Stimulated activated CD4-positive, alpha-beta T cell treated with anti-CD3 and anti-CD28 coated beads, Interleukin-15, amount 100 ng/mL, for 48 hours (primary cell): ENCODE results near the gene DPH6.
"Not testable (repeated sequence)": the region's sequence is repeated elsewhere in the genome, so short reads cannot be mapped to it uniquely, and the experiment has no call there.

Source experiments
- DNase-seq, 2 donors: peaks; one replicate each; pipeline ENCODE4 v3.0.0-alpha.2; 2020; ENCODE audit warnings: low read depth in 2 of 2

The DPH6 gene

DNA sequence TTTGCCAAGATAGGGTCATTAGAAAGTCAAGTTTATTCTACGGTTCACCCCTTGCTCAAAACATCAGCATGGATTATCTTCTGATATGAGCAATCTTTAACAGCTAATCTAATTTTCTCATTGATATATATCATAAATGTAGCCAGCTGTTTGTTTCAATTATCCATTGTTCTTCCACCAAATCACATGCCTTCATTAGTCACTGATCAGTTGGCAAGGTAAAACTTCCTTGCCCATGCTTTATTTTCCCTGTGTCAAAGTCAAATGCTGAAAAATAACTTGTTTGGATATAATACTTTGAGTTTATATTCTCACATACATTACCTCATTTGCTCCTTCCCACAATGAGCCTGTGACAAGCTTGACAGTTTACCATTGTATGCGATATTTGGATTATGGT, 60.6 kb downstream of the DPH6 start:
- DNase-seq: no peak

DNA sequence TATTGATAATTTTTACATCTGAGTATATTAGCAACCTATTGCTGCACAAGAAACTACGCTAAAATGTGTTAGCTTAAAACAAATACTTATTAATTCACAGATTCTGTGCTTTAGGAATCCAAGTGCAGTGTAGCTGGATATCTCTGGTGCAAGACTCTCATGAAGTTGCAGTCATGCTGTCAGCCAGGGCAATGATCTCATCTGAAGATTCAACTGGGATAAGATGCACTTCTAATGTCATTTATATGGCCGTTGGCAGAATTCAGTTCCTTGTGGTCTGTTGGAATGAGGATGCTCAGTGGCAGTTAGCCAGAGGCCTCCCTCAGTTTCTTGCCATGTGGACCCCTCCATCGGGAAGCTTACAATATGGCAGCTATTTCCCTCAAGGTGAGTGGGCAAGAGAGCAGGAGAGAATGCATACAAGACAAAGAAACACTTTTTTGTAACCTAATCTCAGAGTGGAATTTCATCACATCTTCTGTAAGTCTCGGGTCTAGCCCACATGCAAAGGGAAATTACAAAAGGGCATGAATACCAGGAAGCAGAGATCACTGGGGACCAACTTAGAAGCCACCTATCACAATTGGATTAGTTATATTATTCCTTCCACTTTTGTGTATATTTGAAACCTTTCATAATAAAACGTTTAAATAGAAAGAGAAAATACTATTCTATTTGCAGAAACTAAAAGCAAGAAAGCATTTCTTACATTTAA, 61.6 kb downstream of the DPH6 start:
- DNase-seq: no peak

DNA sequence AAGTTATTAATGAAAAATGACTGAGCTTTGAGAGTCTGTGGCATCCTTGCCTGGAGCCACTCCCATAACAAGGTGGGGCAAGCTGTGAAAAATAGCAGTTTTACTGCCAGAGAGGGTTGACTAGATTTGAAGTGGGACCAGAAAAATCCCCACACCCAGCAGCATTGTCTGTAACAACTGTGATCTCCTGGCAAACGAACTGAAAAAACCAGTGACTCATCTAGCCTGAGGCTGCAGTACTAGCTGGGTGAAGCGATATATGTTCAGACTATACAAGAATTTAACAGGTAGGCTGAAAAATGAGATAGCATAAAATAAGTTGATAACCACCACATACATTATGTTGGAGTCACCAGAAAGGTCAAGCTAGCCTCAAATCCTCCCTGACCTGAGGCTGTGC, 64.0 kb downstream of the DPH6 start:
- DNase-seq: no peak

DNA sequence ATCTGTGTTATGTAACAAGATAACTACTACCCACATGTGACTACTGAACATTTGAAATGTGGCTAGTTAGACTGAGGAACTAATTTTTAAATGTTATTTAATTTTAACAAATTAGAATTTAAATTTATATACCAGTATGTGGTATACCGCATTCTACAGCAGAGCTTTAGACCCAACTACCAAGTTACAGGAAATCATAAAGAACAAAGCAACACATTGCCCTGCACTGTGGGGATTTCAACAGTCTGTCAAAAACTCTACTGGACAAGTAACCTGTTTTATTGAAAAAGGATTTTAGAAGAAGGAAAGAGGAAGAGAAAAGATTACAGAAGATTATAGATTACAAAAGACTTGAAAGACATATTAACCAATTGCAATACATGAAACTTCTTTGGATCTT, 64.9 kb downstream of the DPH6 start:
- no peak for DNase-seq

DNA sequence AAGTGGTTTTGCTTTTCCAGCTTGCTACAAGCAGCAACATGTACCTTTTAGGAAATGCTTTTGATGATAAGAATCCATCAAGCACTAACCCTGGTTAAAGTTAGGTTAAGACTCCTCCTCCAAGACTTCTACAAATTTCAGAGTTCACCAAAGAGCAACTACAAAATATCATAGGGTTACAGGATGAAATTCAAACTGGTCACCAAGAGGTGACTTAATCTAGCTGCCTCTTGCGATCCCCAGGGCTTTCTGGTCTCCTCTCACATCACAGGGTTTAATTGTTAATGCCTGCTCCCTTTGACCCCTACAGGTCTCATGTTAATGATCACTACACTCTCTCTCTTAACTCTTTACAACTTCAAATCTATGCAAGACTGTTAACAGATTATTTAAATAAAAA, 66.5 kb downstream of the DPH6 start:
- no peak for DNase-seq

- DNase-seq: no peak
These were observed 68.4 kb downstream of the DPH6 start for GRCh38 chr15:35477312-35478262.

DNA sequence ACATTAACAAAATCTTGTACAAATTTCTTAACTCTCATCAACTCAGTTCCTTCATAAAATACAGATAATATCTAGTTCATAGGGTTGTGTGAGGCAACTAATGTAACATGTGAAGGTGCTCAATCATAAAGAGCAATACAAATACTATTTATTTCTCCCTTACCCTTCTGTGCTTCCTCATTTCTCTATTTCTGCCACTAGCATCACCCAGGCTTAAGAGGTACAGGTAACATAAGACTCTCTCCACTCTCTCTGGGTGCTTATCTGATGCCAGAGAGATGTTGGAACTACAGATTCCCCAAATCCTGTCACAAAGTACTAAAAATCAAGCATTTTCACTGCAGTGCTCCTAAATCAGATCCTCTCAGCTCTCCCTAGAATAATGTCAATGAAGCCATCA, 74.9 kb downstream of the DPH6 start:
- no peak for DNase-seq

- DNase-seq: no peak
These were observed 75.5 kb downstream of the DPH6 start for GRCh38 chr15:35470441-35470840.

GRCh38 chr15:35466476-35466875, 79.5 kb downstream of the DPH6 start:
- DNase-seq: no peak

GRCh38 chr15:35465783-35466182, 80.2 kb downstream of the DPH6 start:
- no peak for DNase-seq

GRCh38 chr15:35460616-35461015, 85.3 kb downstream of the DPH6 start:
- no peak for DNase-seq

DNA sequence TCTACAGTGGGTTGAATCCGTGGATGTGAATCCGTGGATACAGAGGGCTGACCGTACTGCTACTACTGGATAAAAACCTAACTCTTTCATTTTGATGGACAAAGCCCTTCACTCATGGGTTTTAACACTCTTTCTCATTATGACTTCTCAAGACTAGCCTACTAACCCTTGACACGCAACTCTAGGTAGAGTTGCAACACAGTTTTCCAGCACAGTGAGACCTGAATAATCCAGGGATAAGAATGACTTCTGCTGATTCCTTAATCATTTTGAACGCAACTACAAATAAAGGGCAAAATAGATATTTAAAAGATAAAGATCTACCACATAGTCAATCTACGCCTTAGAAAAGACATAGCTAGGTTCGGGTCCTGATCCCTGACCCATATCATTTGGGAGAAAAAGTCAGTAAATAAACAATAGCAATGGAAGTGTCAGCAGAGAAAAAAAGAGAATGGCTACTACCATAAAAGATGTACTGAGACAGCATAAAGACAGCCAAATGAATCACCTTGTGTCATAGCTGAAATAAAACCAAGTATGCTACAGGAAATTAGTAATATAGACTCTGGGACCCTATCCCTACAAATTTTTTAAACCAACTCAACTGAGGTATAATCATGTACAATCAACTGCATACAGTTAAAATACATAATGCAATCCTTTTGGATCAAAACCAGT, 87.6 kb downstream of the DPH6 start:
- no peak for DNase-seq

DNA sequence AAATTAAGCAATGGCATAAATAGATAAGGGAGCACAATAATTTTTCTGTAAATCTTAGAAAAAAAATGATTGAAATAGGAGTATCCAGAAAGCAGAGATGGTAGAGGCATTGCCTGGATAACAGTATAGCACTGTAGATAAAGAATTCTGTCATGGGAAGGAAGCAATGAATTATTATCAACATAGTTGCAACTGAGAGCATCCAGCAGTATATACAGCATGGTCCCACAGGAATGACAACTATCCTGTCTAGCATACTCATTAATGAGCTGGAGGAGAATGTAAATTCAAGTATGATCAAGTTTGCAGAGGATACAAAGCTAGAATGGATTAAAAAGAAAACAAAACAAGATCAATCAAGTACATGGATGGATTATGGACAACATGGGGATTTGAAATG, 90.8 kb downstream of the DPH6 start:
- no peak for DNase-seq

GRCh38 chr15:35450492-35450891, 95.5 kb downstream of the DPH6 start:
- DNase-seq: no peak

DNA sequence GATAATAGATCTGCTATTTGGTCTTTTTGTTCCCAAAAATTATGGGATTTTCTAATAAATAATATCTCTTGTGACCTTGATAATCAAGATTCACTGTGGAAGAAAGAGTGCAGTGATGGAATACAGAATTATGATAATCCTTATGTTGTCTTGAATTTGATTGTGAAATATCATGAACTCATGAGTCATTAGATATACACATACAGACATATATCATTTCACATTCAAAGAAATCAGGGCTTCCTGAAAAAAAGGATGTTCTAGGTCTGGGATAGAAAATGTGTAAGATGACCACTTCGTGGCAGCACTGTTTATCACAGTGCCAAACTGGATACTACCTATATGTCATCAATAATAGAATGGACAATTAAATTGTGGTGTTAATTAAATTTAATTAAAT, 97.7 kb downstream of the DPH6 start:
- no peak for DNase-seq

GRCh38 chr15:35445891-35446290, 100.1 kb downstream of the DPH6 start:
- no peak for DNase-seq

DNA sequence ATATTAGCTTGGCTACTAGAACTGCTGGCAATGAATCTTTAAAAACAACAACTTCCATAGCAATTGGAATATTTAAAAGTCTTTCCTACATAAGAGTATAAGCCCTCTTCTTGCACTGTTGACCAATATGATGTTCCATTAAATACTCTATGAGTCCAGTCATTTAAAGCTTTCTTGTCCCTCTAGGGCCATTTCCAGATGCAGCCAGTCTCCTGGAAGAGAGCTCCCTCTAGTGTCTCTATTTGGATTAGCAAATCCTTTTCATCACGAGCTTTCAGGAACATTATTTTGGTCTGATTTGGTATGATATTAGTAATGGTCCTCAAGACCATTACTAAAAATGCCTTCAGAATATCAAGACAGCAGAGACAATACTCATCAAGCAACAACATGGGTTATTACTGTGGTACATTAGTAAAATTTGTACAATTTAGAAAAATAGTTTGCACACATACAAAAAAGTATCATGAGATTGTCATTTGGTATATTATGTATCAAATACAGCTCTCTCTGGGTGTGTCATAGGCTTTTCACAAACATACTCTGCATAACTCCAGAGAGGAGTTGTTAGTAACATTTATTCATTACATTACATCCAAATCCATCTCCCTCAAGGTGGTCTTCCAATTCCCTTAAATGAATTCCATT, 101.3 kb downstream of the DPH6 start:
- no peak for DNase-seq

DNA sequence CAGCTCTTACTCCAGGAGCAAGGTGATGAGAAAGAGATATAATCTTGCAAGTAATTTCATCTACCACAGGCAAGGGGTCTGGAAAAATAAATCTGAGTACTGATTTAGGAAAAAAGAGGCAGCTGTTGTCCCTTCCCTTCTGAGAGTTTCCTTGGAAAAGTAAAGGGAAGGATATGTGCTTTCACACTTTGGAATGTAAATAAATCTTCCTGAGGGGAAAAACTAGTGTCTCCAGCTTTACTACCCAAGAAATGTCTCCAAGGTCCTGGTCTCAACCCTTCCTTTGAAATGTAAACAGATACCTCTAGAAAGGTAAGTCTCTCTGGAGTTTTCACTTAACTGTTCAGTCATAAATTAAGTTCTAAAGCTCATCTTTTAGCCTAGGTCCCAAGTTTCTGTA, 102.6 kb downstream of the DPH6 start:
- no peak for DNase-seq

- no peak for DNase-seq
These were observed 103.2 kb downstream of the DPH6 start for GRCh38 chr15:35442742-35443141.

DNA sequence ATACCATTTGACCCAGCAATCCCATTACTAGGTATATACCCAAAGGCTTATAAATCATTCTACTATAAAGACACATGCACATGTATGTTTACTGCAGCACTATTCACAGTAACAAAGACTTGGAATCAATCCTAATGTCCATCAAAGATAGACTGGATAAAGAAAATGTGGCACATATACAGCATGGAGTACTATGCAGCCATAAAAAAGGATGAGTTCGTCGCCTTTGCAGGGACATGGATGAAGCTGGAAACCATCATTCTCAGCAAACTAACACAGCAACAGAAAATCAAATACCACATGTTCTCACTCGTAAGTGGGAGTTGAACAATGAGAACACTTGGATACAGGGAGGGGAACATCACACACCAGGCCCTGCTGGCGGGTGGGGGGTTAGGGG, 104.7 kb downstream of the DPH6 start:
- not testable (repeated sequence) for DNase-seq

GRCh38 chr15:35440265-35440664, 105.7 kb downstream of the DPH6 start:
- no peak for DNase-seq

- DNase-seq: no peak
These were observed 106.7 kb downstream of the DPH6 start for GRCh38 chr15:35439291-35439690.
